HG03064 (cell line): ENCODE results near the gene MED31.
"Not testable (repeated sequence)": the region's sequence is repeated elsewhere in the genome, so short reads cannot be mapped to it uniquely, and the experiment has no call there.

Source experiments
- ATAC-seq: cut with Tn5 transposase; IDR thresholded peaks from one replicate; pipeline ENCODE4 v1.9.1; 2021; ENCODE audit warnings: low read depth; ENCODE audit not compliant: unreplicated experiment

The MED31 gene

GRCh38 chr17:6632530-6632929, 18.9 kb downstream of the MED31 start:
- ATAC-seq: no peak

GRCh38 chr17:6630390-6630789, 21.0 kb downstream of the MED31 start:
- no peak for ATAC-seq

GRCh38 chr17:6627019-6627418, 24.4 kb downstream of the MED31 start:
- no peak for ATAC-seq

GRCh38 chr17:6626616-6627015, 24.8 kb downstream of the MED31 start:
- no peak for ATAC-seq

- no peak for ATAC-seq
Measured at GRCh38 chr17:6623941-6624340, 27.5 kb downstream of the MED31 start.

- ATAC-seq: no peak
Measured at GRCh38 chr17:6611231-6611630, 40.2 kb downstream of the MED31 start.

- ATAC-seq: no peak
Measured at GRCh38 chr17:6610011-6610410, 41.4 kb downstream of the MED31 start.

- ATAC-seq: no peak
Measured at GRCh38 chr17:6608321-6608720, 43.1 kb downstream of the MED31 start.

- no peak for ATAC-seq
Measured at GRCh38 chr17:6605142-6605541, 46.3 kb downstream of the MED31 start.

- no peak for ATAC-seq
Measured at GRCh38 chr17:6603744-6604325, 47.6 kb downstream of the MED31 start.

GRCh38 chr17:6602141-6602540, 49.3 kb downstream of the MED31 start:
- no peak for ATAC-seq

- no peak for ATAC-seq
Measured at GRCh38 chr17:6599364-6599763, 52.0 kb downstream of the MED31 start.

- ATAC-seq: no peak
Measured at GRCh38 chr17:6597727-6598126, 53.7 kb downstream of the MED31 start.

- ATAC-seq: no peak
Measured at GRCh38 chr17:6596941-6597340, 54.5 kb downstream of the MED31 start.

GRCh38 chr17:6596511-6596910, 54.9 kb downstream of the MED31 start:
- no peak for ATAC-seq

GRCh38 chr17:6596081-6596480, 55.3 kb downstream of the MED31 start:
- ATAC-seq: no peak

GRCh38 chr17:6593371-6593770, 58.0 kb downstream of the MED31 start:
- not testable (repeated sequence) for ATAC-seq
